Loucy (cell line): ENCODE results near the gene PKNOX2.

Experiments used
- EZH2phosphoT487 ChIP-seq: fragments of 200-600 bp; IDR thresholded peaks from 2 replicates; pipeline ENCODE4 v1.6.1; 2018; ENCODE audit warnings: antibody characterized with exemption, mild to moderate bottlenecking, moderate library complexity, borderline replicate concordance
- TF ChIP-seq, protein P1 (sequence below): fragments of 200-600 bp; sonication (generic); conservative IDR thresholded peaks from 2 replicates; pipeline ENCODE4 v1.5.1; 2014; ENCODE audit warnings: mild to moderate bottlenecking, antibody characterized with exemption, low read length

DNA sequence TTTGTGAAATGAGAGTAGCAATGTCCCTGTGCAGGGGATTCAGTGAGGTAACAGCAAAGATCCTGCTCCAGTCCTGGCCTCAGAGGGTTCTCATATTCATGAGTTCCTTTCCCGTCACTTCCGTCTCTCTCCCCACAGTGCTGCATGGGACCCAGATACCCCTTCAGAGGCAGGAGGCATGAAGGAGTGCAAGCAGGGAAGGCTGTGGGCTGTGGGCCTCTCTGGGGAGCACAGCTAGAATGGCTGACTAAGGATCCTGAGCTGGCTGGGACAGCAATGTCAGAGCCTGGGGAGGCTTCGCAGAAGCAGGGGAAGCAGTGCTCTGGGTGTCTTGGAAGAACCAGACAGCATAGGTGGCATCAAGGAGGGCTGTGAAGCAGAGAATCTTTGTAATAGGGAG, 13.0 kb downstream of the PKNOX2 start:
- TF ChIP-seq, protein P1, sequence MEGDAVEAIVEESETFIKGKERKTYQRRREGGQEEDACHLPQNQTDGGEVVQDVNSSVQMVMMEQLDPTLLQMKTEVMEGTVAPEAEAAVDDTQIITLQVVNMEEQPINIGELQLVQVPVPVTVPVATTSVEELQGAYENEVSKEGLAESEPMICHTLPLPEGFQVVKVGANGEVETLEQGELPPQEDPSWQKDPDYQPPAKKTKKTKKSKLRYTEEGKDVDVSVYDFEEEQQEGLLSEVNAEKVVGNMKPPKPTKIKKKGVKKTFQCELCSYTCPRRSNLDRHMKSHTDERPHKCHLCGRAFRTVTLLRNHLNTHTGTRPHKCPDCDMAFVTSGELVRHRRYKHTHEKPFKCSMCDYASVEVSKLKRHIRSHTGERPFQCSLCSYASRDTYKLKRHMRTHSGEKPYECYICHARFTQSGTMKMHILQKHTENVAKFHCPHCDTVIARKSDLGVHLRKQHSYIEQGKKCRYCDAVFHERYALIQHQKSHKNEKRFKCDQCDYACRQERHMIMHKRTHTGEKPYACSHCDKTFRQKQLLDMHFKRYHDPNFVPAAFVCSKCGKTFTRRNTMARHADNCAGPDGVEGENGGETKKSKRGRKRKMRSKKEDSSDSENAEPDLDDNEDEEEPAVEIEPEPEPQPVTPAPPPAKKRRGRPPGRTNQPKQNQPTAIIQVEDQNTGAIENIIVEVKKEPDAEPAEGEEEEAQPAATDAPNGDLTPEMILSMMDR = no peak
- no peak for TF ChIP-seq EZH2phosphoT487
